ENCODE results near the gene UCK2. TPM values are rescaled to one million over a fixed set of nuclear protein-coding genes. Genes with fewer than 3 reads are reported as not detected.

Gene UCK2
- total RNA-seq, 2 donors from 2014 or later, result 39.6 to 69.0 TPM

- no peaks in the 10 kb centered on the region for H3K4me1 ChIP-seq
- H3K27me3 ChIP-seq, result no peaks in the 10 kb centered on the region
- intact Hi-C loops (cut with DNase I), result no loop called here
- no peak for TF ChIP-seq CTCF (IDR thresholded peaks at IDR 0.05)
- no peak for DNase-seq
- H3K27ac ChIP-seq, result no peak overlapping the region
- H3K36me3 ChIP-seq, result no peaks in the 10 kb centered on the region
- no peak overlapping the region for H3K9ac ChIP-seq (ENCODE audit: low read depth in 2 of 2, low read length in 2 of 2)
- H3K9me3 ChIP-seq, result no peaks in the 10 kb centered on the region
- H3K4me3 ChIP-seq, result no peak overlapping the region
These were observed 18.2 kb downstream of the UCK2 start for GRCh38 chr1:165845569-165845968.

GRCh38 chr1:165845992-165846748, 18.8 kb downstream of the UCK2 start:
- Histone ChIP-seq H3K9me3 (no peaks in the 10 kb centered on the region), H3K4me3 (no peak overlapping the region), H3K36me3 (no peaks in the 10 kb centered on the region), H3K27ac (no peak overlapping the region), H3K9ac (ENCODE audit: low read depth in 2 of 2, low read length in 2 of 2) (no peak overlapping the region), H3K4me1 (no peaks in the 10 kb centered on the region), H3K27me3 (no peaks in the 10 kb centered on the region)
- intact Hi-C loops (cut with DNase I), result no loop called here
- TF ChIP-seq CTCF (IDR thresholded peaks at IDR 0.05), result no peak
- DNase-seq, result no peak

- Histone ChIP-seq H3K9me3 (no peaks in the 10 kb centered on the region), H3K4me3 (no peak overlapping the region), H3K9ac (ENCODE audit: low read depth in 2 of 2, low read length in 2 of 2) (no peak overlapping the region), H3K4me1 (no peaks in the 10 kb centered on the region), H3K27ac (no peak overlapping the region), H3K27me3 (no peaks in the 10 kb centered on the region), H3K36me3 (no peaks in the 10 kb centered on the region)
- no peak for TF ChIP-seq CTCF (IDR thresholded peaks at IDR 0.05)
- no peak for DNase-seq
- intact Hi-C loops (cut with DNase I), result no loop called here
These were observed 20.1 kb downstream of the UCK2 start for GRCh38 chr1:165847486-165847885.

GRCh38 chr1:165849353-165850133, 22.1 kb downstream of the UCK2 start:
- no peak overlapping the region for H3K27ac ChIP-seq
- no peak overlapping the region for H3K9ac ChIP-seq (ENCODE audit: low read depth in 2 of 2, low read length in 2 of 2)
- H3K36me3 ChIP-seq, result no peaks in the 10 kb centered on the region
- no peak for DNase-seq
- no peaks in the 10 kb centered on the region for H3K27me3 ChIP-seq
- no peak for TF ChIP-seq CTCF (IDR thresholded peaks at IDR 0.05)
- no peak overlapping the region for H3K4me3 ChIP-seq
- intact Hi-C loops (cut with DNase I), result no loop called here
- no peaks in the 10 kb centered on the region for H3K9me3 ChIP-seq
- no peaks in the 10 kb centered on the region for H3K4me1 ChIP-seq

- Histone ChIP-seq H3K4me3 (no peak overlapping the region), H3K27ac (no peak overlapping the region), H3K27me3 (no peaks in the 10 kb centered on the region), H3K9ac (ENCODE audit: low read depth in 2 of 2, low read length in 2 of 2) (no peak overlapping the region), H3K36me3 (no peaks in the 10 kb centered on the region), H3K9me3 (no peaks in the 10 kb centered on the region), H3K4me1 (no peaks in the 10 kb centered on the region)
- intact Hi-C loops (cut with DNase I), result no loop called here
- DNase-seq, result no peak
- no peak for TF ChIP-seq CTCF (IDR thresholded peaks at IDR 0.05)
These were observed 23.7 kb downstream of the UCK2 start for GRCh38 chr1:165851034-165851658.
